K562 (cell line): Measurements from ENCODE around the gene NRARP. TPM values are rescaled to one million over a fixed set of nuclear protein-coding genes. Genes with fewer than 3 reads are reported as not detected.

ENCODE experiments used
- CBFB ChIP-seq: sonication (generic); formaldehyde crosslinking; IDR thresholded peaks from 2 replicates; pipeline ENCODE4 v1.4.0; 2020; ENCODE audit warnings: mild to moderate bottlenecking, missing genetic modification reagents
- CBX3 ChIP-seq, 2 experiments: IDR thresholded peaks; 1 replicate in 1 of 2; 2 replicates in 1 of 2; pipeline ENCODE4 v1.6.1; 2012; ENCODE audit warnings: inconsistent platforms in 2 of 2, low read length in 2 of 2, borderline replicate concordance in 1 of 2, control low read depth in 1 of 2
- DPF2 ChIP-seq: fragments of 450-650 bp; IDR thresholded peaks from 2 replicates; pipeline ENCODE4 v1.6.1; 2016
- GATAD2B ChIP-seq: fragments of 450-650 bp; IDR thresholded peaks from 2 replicates; pipeline ENCODE4 v1.6.1; 2017; ENCODE audit warnings: mild to moderate bottlenecking, borderline replicate concordance
- GTF2B ChIP-seq: IDR thresholded peaks from 2 replicates; pipeline ENCODE4 v1.6.1; 2011; ENCODE audit not compliant: insufficient read length; ENCODE audit errors: extremely low read depth
- PML ChIP-seq: IDR thresholded peaks from 2 replicates; pipeline ENCODE4 v1.6.1; 2012; ENCODE audit warnings: low read length, inconsistent platforms
- REST ChIP-seq, 2 experiments: fragments of 450-650 bp; formaldehyde crosslinking in 1 of 2; IDR thresholded peaks; 2 replicates each; pipeline versions ENCODE4 v1.4.0 to v1.6.1; 2014 to 2020; ENCODE audit warnings: mild to moderate bottlenecking in 2 of 2, borderline replicate concordance in 1 of 2, low read depth in 1 of 2
- SMAD4 ChIP-seq: fragments of 250-450 bp; sonication (Bioruptor Pico); conservative IDR thresholded peaks from 2 replicates; pipeline ENCODE4 v1.8.0; 2021; ENCODE audit warnings: inconsistent platforms, mild to moderate bottlenecking, moderate library complexity
- TAF9B ChIP-seq: fragments of 450-650 bp; IDR thresholded peaks from 2 replicates; pipeline ENCODE4 v1.6.1; 2018; ENCODE audit warnings: mild to moderate bottlenecking; ENCODE audit not compliant: partially characterized antibody
- TRIM25 ChIP-seq: fragments of 450-650 bp; IDR thresholded peaks from 2 replicates; pipeline ENCODE4 v1.7.0; 2016; ENCODE audit warnings: borderline replicate concordance
- XRCC5 ChIP-seq: fragments of 200-400 bp; formaldehyde crosslinking; IDR thresholded peaks from 2 replicates; pipeline ENCODE4 v1.6.1; 2017; ENCODE audit warnings: low read depth, mild to moderate bottlenecking, low read length
- ZFPM2 ChIP-seq: fragments of 250-450 bp; sonication (Bioruptor Pico); IDR thresholded peaks from 2 replicates; pipeline ENCODE4 v1.5.1; 2022; ENCODE audit warnings: mild to moderate bottlenecking
- ZNF592 ChIP-seq: fragments of 450-650 bp; IDR thresholded peaks from 2 replicates; pipeline ENCODE4 v1.6.1; 2017; ENCODE audit warnings: antibody characterized with exemption, mild to moderate bottlenecking
- polyA plus RNA-seq, 8 experiments: library from polyadenylated mRNA; depleted of rRNA in 4 of 8; stranded (reverse) in 5 of 8; unstranded in 3 of 8; fragments of >200 nt; fragmentation: Nextera tagmentation in 2 of 8; fragmentation: Illumina TruSeq in 1 of 8; extraction: Ambion mirVana in 2 of 8; extraction: Trizol in 1 of 8; gene quantifications; 2 replicates each; pipeline versions ENCODE4 v1.2.1 to v1.2.3, GENCODE V29; 2011 to 2014; ENCODE audit warnings: inconsistent platforms in 1 of 8, missing spikeins in 1 of 8
- total RNA-seq, 7 experiments: library from RNA; depleted of rRNA in 6 of 7; stranded (reverse); fragments of >200 nt in 6 of 7; fragmentation: Illumina TruSeq in 2 of 7; extraction: Trizol in 2 of 7; gene quantifications; 2 replicates each; pipeline versions ENCODE4 v1.2.1 to v1.2.3, GENCODE V29; 2011 to 2021; ENCODE audit warnings: low replicate concordance in 1 of 7

NRARP gene
- total and polyA plus RNA-seq, 9 of the 15 experiments (the other 6 are each of a cell fraction or from before 2014, with no cell fraction given): 2.0 to 24.5 (median 7.2) TPM; not detected in 2

GRCh38 chr9:137295238-137295811 lies 6.7 kb downstream of the NRARP start (continued):
- TF ChIP-seq TAF9B (no peak), ZFPM2 (CRISPR knock-in tag) (no peak), REST (IDR thresholded peaks at IDR 0.05; ENCODE audit: borderline replicate concordance) (peak; percentile 43; the same call in 1 of the 2 replicates), REST (CRISPR knock-in tag; IDR thresholded peaks at IDR 0.05; ENCODE audit: low read depth) (no peak), CBX3 (IDR thresholded peaks at IDR 0.05; ENCODE audit: borderline replicate concordance in 1 of 2, low read length in 2 of 2) (no peak), CBFB (no peak), XRCC5 (no peak), GTF2B (no peak), PML (no peak), SMAD4 (CRISPR knock-in tag) (peak; percentile 79), TRIM25 (no peak), ZNF592 (peak; percentile 59; the same call in 1 of the 2 replicates), GATAD2B (peak; percentile 93), DPF2 (no peak)
